Lower lobe of right lung (tissue), 2 donors: ENCODE results near the gene TRAF1. TPM values are rescaled to one million over a fixed set of nuclear protein-coding genes. Genes with fewer than 3 reads are reported as not detected.

Source experiments
- ATAC-seq, 2 donors: fragments of 200-7000 bp; cut with Tn5 transposase; one replicate each; pipeline ENCODE4 v1.9.1; 2020 to 2022; ENCODE audit warnings: mild to moderate bottlenecking in 2 of 2, moderate library complexity in 2 of 2
- DNase-seq: peaks from one replicate; pipeline ENCODE4 v3.0.0-alpha.2; 2020
- H3K27ac ChIP-seq: fragments of 200-600 bp; one replicate; pipeline ENCODE4 v1.8.0; 2022
- H3K27me3 ChIP-seq: fragments of 200-600 bp; one replicate; pipeline ENCODE4 v1.8.0; 2022; ENCODE audit warnings: low read depth
- H3K36me3 ChIP-seq: fragments of 200-600 bp; one replicate; pipeline ENCODE4 v1.8.0; 2022; ENCODE audit warnings: mild to moderate bottlenecking
- H3K4me1 ChIP-seq: fragments of 200-600 bp; one replicate; pipeline ENCODE4 v1.8.0; 2022
- H3K4me3 ChIP-seq: fragments of 200-600 bp; one replicate; pipeline ENCODE4 v1.8.0; 2022; ENCODE audit warnings: mild to moderate bottlenecking
- H3K9me3 ChIP-seq: fragments of 200-600 bp; one replicate; pipeline ENCODE4 v1.8.0; 2022
- intact Hi-C: fragments of 100-400 bp; cut with DNase I; formaldehyde crosslinking; loops from one replicate; pipeline ENCODE4 v1.11.0; 2022
- total RNA-seq: library from RNA; stranded (reverse); fragmentation: NEBNext Ultra II Directional; extraction: Animal tissue kit (Norgen Biotek cat#: 25700); gene quantifications from one replicate; pipeline ENCODE4 v1.2.1, GENCODE V29; 2021
- TF ChIP-seq, protein P1 (sequence below): fragments of 200-600 bp; IDR thresholded peaks from one replicate; pipeline ENCODE4 v1.8.0; 2022; ENCODE audit warnings: antibody characterized with exemption, mild to moderate bottlenecking
- donor health status: DM: no; HTN: yes; CAD: no; lungs with severe emphysema.

The TRAF1 gene
- total RNA-seq, 1 donor from 2014 or later = 5.8 TPM

DNA sequence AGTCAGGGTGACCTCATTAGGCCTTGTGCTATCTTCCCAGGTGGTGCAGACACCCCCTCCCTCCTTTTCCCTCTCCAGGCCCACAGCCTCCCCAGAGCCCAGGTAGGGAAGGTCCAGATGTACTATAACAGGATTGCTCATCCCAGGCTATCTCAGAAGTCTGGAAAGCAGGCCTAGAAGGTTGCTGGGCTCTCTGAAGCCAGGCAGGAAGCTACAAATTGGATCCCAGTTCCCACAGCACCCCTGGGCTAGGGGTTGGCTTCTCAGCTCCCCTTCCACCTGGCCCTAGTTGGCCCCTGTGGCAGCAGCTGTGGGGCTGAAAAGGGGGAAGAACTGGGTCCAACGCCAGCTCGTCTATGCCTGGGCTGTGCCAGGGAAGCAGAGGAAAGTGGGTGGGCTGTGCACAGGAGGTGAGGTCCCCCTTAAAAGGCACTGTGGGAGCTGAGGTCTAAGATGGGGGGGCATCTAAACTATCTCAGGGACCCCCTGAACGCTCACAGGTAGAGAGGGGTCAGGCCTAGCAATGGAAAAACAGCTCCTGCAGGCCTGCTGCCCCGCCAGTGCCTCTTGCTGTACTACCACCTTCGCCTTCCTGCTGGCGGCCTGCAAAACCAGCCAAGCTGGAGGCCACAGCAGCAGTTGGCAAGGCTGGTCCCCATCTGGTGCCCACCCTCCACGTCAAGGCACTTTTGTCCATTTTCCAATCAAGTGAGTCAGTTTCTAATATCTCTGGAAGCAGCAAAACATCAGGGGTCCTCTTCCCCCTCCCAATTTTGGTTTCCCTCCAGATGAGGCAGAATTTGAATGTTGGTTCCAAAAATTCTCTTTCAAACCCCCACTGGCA, 70.5 kb downstream of the TRAF1 start:
- no peak overlapping the region for H3K4me3 ChIP-seq
- ATAC-seq (no peak), DNase-seq (no peak)
- intact Hi-C loops = no loop called here
- H3K27ac ChIP-seq = no peak overlapping the region
- H3K36me3 ChIP-seq = peaks cover 51% of the 10 kb centered on the region
- H3K27me3 ChIP-seq = no peaks in the 10 kb centered on the region
- TF ChIP-seq, protein P1, sequence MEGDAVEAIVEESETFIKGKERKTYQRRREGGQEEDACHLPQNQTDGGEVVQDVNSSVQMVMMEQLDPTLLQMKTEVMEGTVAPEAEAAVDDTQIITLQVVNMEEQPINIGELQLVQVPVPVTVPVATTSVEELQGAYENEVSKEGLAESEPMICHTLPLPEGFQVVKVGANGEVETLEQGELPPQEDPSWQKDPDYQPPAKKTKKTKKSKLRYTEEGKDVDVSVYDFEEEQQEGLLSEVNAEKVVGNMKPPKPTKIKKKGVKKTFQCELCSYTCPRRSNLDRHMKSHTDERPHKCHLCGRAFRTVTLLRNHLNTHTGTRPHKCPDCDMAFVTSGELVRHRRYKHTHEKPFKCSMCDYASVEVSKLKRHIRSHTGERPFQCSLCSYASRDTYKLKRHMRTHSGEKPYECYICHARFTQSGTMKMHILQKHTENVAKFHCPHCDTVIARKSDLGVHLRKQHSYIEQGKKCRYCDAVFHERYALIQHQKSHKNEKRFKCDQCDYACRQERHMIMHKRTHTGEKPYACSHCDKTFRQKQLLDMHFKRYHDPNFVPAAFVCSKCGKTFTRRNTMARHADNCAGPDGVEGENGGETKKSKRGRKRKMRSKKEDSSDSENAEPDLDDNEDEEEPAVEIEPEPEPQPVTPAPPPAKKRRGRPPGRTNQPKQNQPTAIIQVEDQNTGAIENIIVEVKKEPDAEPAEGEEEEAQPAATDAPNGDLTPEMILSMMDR = no peak
- H3K4me1 ChIP-seq = no peaks in the 10 kb centered on the region
- no peaks in the 10 kb centered on the region for H3K9me3 ChIP-seq

DNA sequence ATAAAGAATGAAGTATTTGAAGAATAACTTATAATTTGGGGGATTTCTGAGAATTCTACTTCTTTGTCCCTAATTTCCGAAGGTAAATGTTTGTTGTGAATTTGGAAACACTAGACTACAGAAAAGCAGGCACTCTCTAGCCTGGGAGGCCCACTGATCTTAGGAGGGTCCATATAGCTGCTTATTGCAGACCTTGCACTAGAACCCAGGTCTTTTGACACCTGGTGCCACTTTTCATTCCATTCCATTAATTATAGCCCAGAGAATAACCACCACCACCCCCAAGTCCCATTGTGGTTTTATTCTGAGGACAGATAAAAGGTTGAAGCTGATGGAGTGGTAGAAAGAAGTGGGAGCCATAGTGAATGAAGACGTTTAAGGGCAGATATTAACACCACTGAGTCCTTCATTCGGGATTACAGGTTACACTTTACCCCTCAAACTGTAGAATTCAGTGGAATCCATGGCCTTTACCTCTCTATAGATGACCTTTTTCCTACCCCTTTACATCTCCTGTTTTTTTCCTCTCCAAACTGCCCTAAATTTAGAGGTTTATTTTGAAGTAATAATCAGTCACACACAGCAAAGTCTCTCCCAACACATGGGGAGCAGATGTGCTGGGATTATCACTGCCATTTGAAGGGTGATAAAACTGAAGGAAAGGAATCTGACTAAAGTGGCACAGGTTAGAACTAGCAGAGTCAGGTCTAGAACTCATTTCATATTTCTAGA, 71.8 kb downstream of the TRAF1 start:
- Histone ChIP-seq H3K4me3 (no peak overlapping the region), H3K27me3 (no peaks in the 10 kb centered on the region), H3K27ac (no peak overlapping the region), H3K9me3 (no peaks in the 10 kb centered on the region), H3K36me3 (peaks cover 48% of the 10 kb centered on the region), H3K4me1 (no peaks in the 10 kb centered on the region)
- DNase-seq (no peak), ATAC-seq (no peak)
- TF ChIP-seq, protein P1 = no peak
- intact Hi-C loops = no loop called here

DNA sequence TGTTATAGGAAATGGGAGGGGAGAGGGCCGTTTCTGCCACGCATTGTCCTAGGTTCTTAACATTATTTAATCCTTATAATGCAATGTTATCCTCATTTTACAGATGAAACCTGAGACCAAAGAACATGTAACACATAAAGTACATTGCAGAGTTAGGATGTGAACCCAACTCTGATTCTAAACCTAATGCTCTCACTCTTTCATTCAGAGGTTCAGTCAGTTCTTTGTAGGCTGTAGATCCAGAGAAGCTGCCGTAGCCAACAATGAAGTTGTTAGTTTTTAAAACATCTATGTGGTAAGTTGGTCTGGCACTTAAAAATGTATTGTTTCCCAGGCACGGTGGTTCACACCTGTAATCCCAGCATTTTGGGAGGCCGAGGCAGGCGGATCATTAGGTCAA, 73.4 kb downstream of the TRAF1 start:
- intact Hi-C loops = no loop called here
- peaks cover 43% of the 10 kb centered on the region for H3K36me3 ChIP-seq

More for the DNA sequence above, 73.4 kb downstream of the TRAF1 start:
- Histone ChIP-seq H3K27ac (no peak overlapping the region), H3K4me1 (no peaks in the 10 kb centered on the region), H3K4me3 (no peak overlapping the region), H3K27me3 (no peaks in the 10 kb centered on the region), H3K9me3 (no peaks in the 10 kb centered on the region)
- no peak for ATAC-seq
- no peak for DNase-seq
- TF ChIP-seq, protein P1 = no peak

Other genes starting within 250 kb of the TRAF1 start
- gene MEGF9, start 212.3 kb downstream of the TRAF1 start, total RNA-seq = 71.1 TPM
- 76.7 TPM for gene FBXW2, start 133.4 kb downstream of the TRAF1 start, total RNA-seq
- gene PSMD5, start 83.9 kb downstream of the TRAF1 start, total RNA-seq = 34.1 TPM
- gene PHF19, start 49.6 kb downstream of the TRAF1 start, total RNA-seq = 24.4 TPM
- 22.1 TPM for gene C5, start 123.5 kb upstream of the TRAF1 start, total RNA-seq
- gene CNTRL, start 148.2 kb upstream of the TRAF1 start, total RNA-seq = 26.3 TPM